T-helper 2 cell (primary cell): Measurements from ENCODE around the gene NCAPH2.

Experiments
- DNase-seq, 5 experiments: peaks; one replicate each; pipeline versions ENCODE4 v3.0.0 to v3.0.0-alpha.2; 2012 to 2022
- total RNA-seq, 2 donors: gene quantifications; one replicate each; lab custom pipeline; 2026; lab: John Stamatoyannopoulos, UW

The NCAPH2 gene
- total RNA-seq, result 133 to 243 reads per million in 2 donors

GRCh38 chr22:50507991-50508884 lies at the start of gene NCAPH2:
Gene NCAPH2 (plus strand): TSS chr22:50508224. CDS start chr22:50508338, 114 bp downstream.
- DNase-seq, result peak; percentile 94 to 97 (median 96)

- no peak for DNase-seq
These were observed 49.0 kb upstream of the NCAPH2 start for GRCh38 chr22:50459016-50459415.

- DNase-seq, result no peak
These were observed 48.4 kb upstream of the NCAPH2 start for GRCh38 chr22:50459496-50460140.

GRCh38 chr22:50460938-50461337 lies 47.1 kb upstream of the NCAPH2 start:
- DNase-seq, result no peak

GRCh38 chr22:50461536-50461935 lies 46.5 kb upstream of the NCAPH2 start:
- no peak for DNase-seq

GRCh38 chr22:50461979-50462540 lies 46.0 kb upstream of the NCAPH2 start:
- DNase-seq, result no peak

- DNase-seq, result no peak
These were observed 44.7 kb upstream of the NCAPH2 start for GRCh38 chr22:50463188-50463900.

GRCh38 chr22:50464451-50464850 lies 43.6 kb upstream of the NCAPH2 start:
- DNase-seq, result no peak

GRCh38 chr22:50465066-50465930 lies 42.7 kb upstream of the NCAPH2 start:
- DNase-seq, result no peak

GRCh38 chr22:50467341-50467740 lies 40.7 kb upstream of the NCAPH2 start:
- DNase-seq, result no peak

GRCh38 chr22:50467773-50468440 lies 40.1 kb upstream of the NCAPH2 start:
- DNase-seq, result no peak

- no peak for DNase-seq
These were observed 39.4 kb upstream of the NCAPH2 start for GRCh38 chr22:50468626-50469025.

- peak; percentile 80 to 100 (median 95) for DNase-seq
These were observed 38.4 kb upstream of the NCAPH2 start for GRCh38 chr22:50469377-50470305.

GRCh38 chr22:50470491-50470890 lies 37.5 kb upstream of the NCAPH2 start:
- DNase-seq, result peak in 1 of 5 experiments; percentile 29

- no peak for DNase-seq
These were observed 36.7 kb upstream of the NCAPH2 start for GRCh38 chr22:50471197-50471847.

GRCh38 chr22:50471962-50472361 lies 36.1 kb upstream of the NCAPH2 start:
- no peak for DNase-seq

- peak in 3 of 5 experiments; percentile 36 to 73 (median 40) for DNase-seq
These were observed 34.9 kb upstream of the NCAPH2 start for GRCh38 chr22:50473088-50473487.

GRCh38 chr22:50473855-50474671 lies 34.0 kb upstream of the NCAPH2 start:
- DNase-seq, result peak in 1 of 5 experiments; percentile 68
